GM12878 (cell line): ENCODE measurements around the gene PGGT1B. TPM values are rescaled to one million over a fixed set of nuclear protein-coding genes. Genes with fewer than 3 reads are reported as not detected.

Source experiments
- CTCF ChIP-seq, 3 experiments: IDR thresholded peaks in 2 of 3; conservative IDR thresholded peaks in 1 of 3; 2 replicates each; pipeline ENCODE4 v1.5.1; 2011; ENCODE audit warnings: low read depth in 3 of 3, low read length in 3 of 3, mild to moderate bottlenecking in 3 of 3, control low read depth in 2 of 3, moderate library complexity in 2 of 3, inconsistent platforms in 1 of 3, mixed read lengths in 1 of 3; ENCODE audit not compliant: control insufficient read depth in 2 of 3, insufficient read depth in 1 of 3; ENCODE audit errors: extremely low read depth in 1 of 3
- ESRRA ChIP-seq: IDR thresholded peaks from 2 replicates; pipeline ENCODE4 v1.6.1; 2012; ENCODE audit warnings: mild to moderate bottlenecking, low read length, improper control_type of control experiment
- GABPA ChIP-seq: IDR thresholded peaks from 2 replicates; pipeline ENCODE4 v1.6.1; 2014; ENCODE audit warnings: antibody characterized with exemption, low read depth, mild to moderate bottlenecking, inconsistent platforms
- JUND ChIP-seq: IDR thresholded peaks from 2 replicates; pipeline ENCODE4 v1.6.1; 2012; ENCODE audit warnings: low read depth, mild to moderate bottlenecking, low read length, improper control_type of control experiment, moderate library complexity
- LARP7 ChIP-seq: fragments of 450-650 bp; IDR thresholded peaks from 2 replicates; pipeline ENCODE4 v1.6.1; 2017; ENCODE audit warnings: mild to moderate bottlenecking
- SKIL ChIP-seq: fragments of 450-650 bp; IDR thresholded peaks from 2 replicates; pipeline ENCODE4 v1.6.1; 2017; ENCODE audit warnings: mild to moderate bottlenecking, low read depth, inconsistent platforms; ENCODE audit not compliant: poor library complexity, severe bottlenecking
- SP1 ChIP-seq: IDR thresholded peaks from one replicate; pipeline ENCODE4 v1.6.1; 2011; ENCODE audit warnings: low read depth, low read length
- SUZ12 ChIP-seq: fragments of 200-600 bp; sonication (generic); IDR thresholded peaks from one replicate; pipeline ENCODE4 v1.6.1; 2018; ENCODE audit warnings: antibody characterized with exemption, mild to moderate bottlenecking; ENCODE audit not compliant: unreplicated experiment
- ZNF207 ChIP-seq: fragments of 450-650 bp; IDR thresholded peaks from 2 replicates; pipeline ENCODE4 v1.6.1; 2014; ENCODE audit warnings: antibody characterized with exemption, mild to moderate bottlenecking, borderline replicate concordance
- ZNF622 ChIP-seq: fragments of 450-650 bp; IDR thresholded peaks from 2 replicates; pipeline ENCODE4 v1.6.1; 2017; ENCODE audit warnings: mild to moderate bottlenecking, inconsistent platforms
- polyA plus RNA-seq, 11 experiments: library from polyadenylated mRNA; depleted of rRNA in 4 of 11; unstranded in 6 of 11; stranded (reverse) in 5 of 11; fragments of >200 nt; fragmentation: Nextera tagmentation in 4 of 11; fragmentation: Illumina TruSeq in 1 of 11; extraction: Ambion mirVana in 4 of 11; extraction: Trizol in 1 of 11; gene quantifications; 1 replicate in 1 of 11; 2 replicates in 10 of 11; pipeline versions ENCODE4 v1.2.1 to v1.2.3, GENCODE V29; 2011 to 2016; ENCODE audit warnings: inconsistent platforms in 2 of 11, missing spikeins in 2 of 11, low read depth in 1 of 11
- total RNA-seq, 4 experiments: library from RNA; depleted of rRNA in 3 of 4; stranded (reverse); fragments of >200 nt in 3 of 4; fragmentation: Illumina TruSeq in 1 of 4; extraction: Trizol in 1 of 4; gene quantifications; 2 replicates each; pipeline versions ENCODE4 v1.2.1 to v1.2.3, GENCODE V29; 2013 to 2021

PGGT1B gene
- total and polyA plus RNA-seq, 10 of the 15 experiments (the other 5 are each of a cell fraction or from before 2014, with no cell fraction given): 5.0 to 38.4 (median 13.9) TPM

- TF ChIP-seq CTCF (IDR thresholded peaks at IDR 0.05 in 2 of 3, conservative IDR thresholded peaks at IDR 0.05 in 1 of 3; ENCODE audit: control insufficient read depth in 2 of 3, extremely low read depth in 1 of 3, insufficient read depth in 1 of 3, low read depth in 3 of 3, low read length in 3 of 3) (no peak), SKIL (no peak), GABPA (peak; percentile 95), JUND (peak; percentile 4; the same call in 1 of the 2 replicates), ESRRA (no peak), ZNF622 (no peak), SUZ12 (no peak), LARP7 (0 out of 2 replicates have a peak, but pooled peaks have one; percentile 49), SP1 (no peak), ZNF207 (0 out of 2 replicates have a peak, but pooled peaks have one; percentile 16)
Measured at GRCh38 chr5:115262321-115263077, at the start of gene PGGT1B (continued).
